IMR-90 (cell line): ENCODE data around the gene ZNF518A. TPM values are rescaled to one million over a fixed set of nuclear protein-coding genes. Genes with fewer than 3 reads are reported as not detected.

ENCODE experiments used
- ATAC-seq: fragments of 200-7000 bp; cut with Tn5 transposase; 2 replicates; pipeline ENCODE4 v1.9.1; 2020; ENCODE audit warnings: low read depth, mild to moderate bottlenecking, moderate library complexity
- BruUV-seq: library from RNA; stranded (reverse); fragments of 400-500 nt; replicated peaks from 2 replicates; lab custom pipeline; 2021; lab: Mats Ljungman, UMichigan
- CTCF ChIA-PET: fragments of 300-600 bp; formaldehyde crosslinking; extraction: SDS; loops from one replicate; lab custom pipeline; 2021; ENCODE audit warnings: antibody characterized with exemption; lab: Yijun Ruan, JAX
- POLR2A ChIA-PET: fragments of 300-600 bp; sonication (Branson Sonifier 250); formaldehyde crosslinking; loops from one replicate; lab custom pipeline; 2022; ENCODE audit warnings: antibody characterized with exemption; ENCODE audit not compliant: unreplicated experiment; lab: Charles Lee
- DNase-seq: peaks from one replicate; pipeline ENCODE4 v3.0.0; 2013
- H2AFZ ChIP-seq: replicated peaks from 2 replicates; pipeline ENCODE3; 2013; ENCODE audit warnings: low read length, mild to moderate bottlenecking; ENCODE audit not compliant: poor library complexity
- H2AK5ac ChIP-seq: 2 replicates; pipeline ENCODE4 v1.6.1; 2013; ENCODE audit warnings: low read depth, low read length, inconsistent platforms
- H2AK9ac ChIP-seq: replicated peaks from 2 replicates; pipeline ENCODE3; 2013; ENCODE audit warnings: mild to moderate bottlenecking, low read depth, low read length, moderate library complexity; ENCODE audit not compliant: poor library complexity
- H2BK120ac ChIP-seq: 2 replicates; pipeline ENCODE4 v1.6.1; 2013; ENCODE audit warnings: low read depth, low read length, inconsistent platforms
- H2BK15ac ChIP-seq: 3 replicates; pipeline ENCODE4 v1.6.1; 2013; ENCODE audit warnings: low read depth, low read length, inconsistent platforms
- H2BK20ac ChIP-seq: 2 replicates; pipeline ENCODE4 v1.6.1; 2013; ENCODE audit warnings: low read depth, mild to moderate bottlenecking, inconsistent platforms, low read length, moderate library complexity
- H2BK5ac ChIP-seq: 2 replicates; pipeline ENCODE4 v1.6.1; 2013; ENCODE audit warnings: mild to moderate bottlenecking, low read depth, low read length, inconsistent platforms; ENCODE audit not compliant: poor library complexity, severe bottlenecking
- H3K14ac ChIP-seq: replicated peaks from 2 replicates; pipeline ENCODE4 v1.6.1; 2013; ENCODE audit warnings: low read depth, low read length, inconsistent platforms
- H3K18ac ChIP-seq: 2 replicates; pipeline ENCODE4 v1.6.1; 2013; ENCODE audit warnings: low read depth, low read length, control low read depth
- H3K23ac ChIP-seq: 2 replicates; pipeline ENCODE4 v1.6.1; 2013; ENCODE audit warnings: low read depth, low read length, inconsistent platforms
- H3K27ac ChIP-seq: 2 replicates; pipeline ENCODE4 v1.5.1; 2013; ENCODE audit warnings: mild to moderate bottlenecking, control low read depth, low read length; ENCODE audit not compliant: insufficient read depth
- H3K27me3 ChIP-seq: 2 replicates; pipeline ENCODE4 v1.6.1; 2013; ENCODE audit warnings: low read length; ENCODE audit not compliant: control insufficient read depth, insufficient read depth
- H3K36me3 ChIP-seq: 2 replicates; pipeline ENCODE4 v1.6.1; 2013; ENCODE audit warnings: low read length, mixed read lengths; ENCODE audit not compliant: control insufficient read depth, insufficient read depth
- H3K4ac ChIP-seq: 2 replicates; pipeline ENCODE4 v1.6.1; 2013; ENCODE audit warnings: low read depth, low read length, inconsistent platforms
- H3K4me1 ChIP-seq: 2 replicates; pipeline ENCODE4 v1.6.1; 2013; ENCODE audit warnings: low read length, mixed read lengths; ENCODE audit not compliant: control insufficient read depth, insufficient read depth
- H3K4me2 ChIP-seq: 2 replicates; pipeline ENCODE4 v1.6.1; 2013; ENCODE audit warnings: low read depth, mild to moderate bottlenecking, control low read depth, low read length, moderate library complexity
- H3K4me3 ChIP-seq: 2 replicates; pipeline ENCODE4 v1.5.1; 2013; ENCODE audit warnings: low read depth, mild to moderate bottlenecking, control low read depth, low read length, moderate library complexity; ENCODE audit not compliant: insufficient read depth
- H3K56ac ChIP-seq: 2 replicates; pipeline ENCODE4 v1.6.1; 2013; ENCODE audit warnings: low read length, inconsistent platforms; ENCODE audit not compliant: insufficient read depth; ENCODE audit errors: extremely low read depth
- H3K79me1 ChIP-seq, 2 experiments: 2 replicates each; pipeline ENCODE4 v1.6.1; 2013; ENCODE audit warnings: low read length in 2 of 2, inconsistent platforms in 1 of 2, low read depth in 1 of 2
- H3K9ac ChIP-seq: 2 replicates; pipeline ENCODE4 v1.6.1; 2013; ENCODE audit warnings: low read depth, low read length, control low read depth
- H3K9me1 ChIP-seq: 2 replicates; pipeline ENCODE4 v1.6.1; 2013; ENCODE audit warnings: low read length, inconsistent platforms; ENCODE audit not compliant: insufficient read depth
- H3K9me3 ChIP-seq: 2 replicates; pipeline ENCODE4 v1.6.1; 2013; ENCODE audit warnings: low read length; ENCODE audit not compliant: control insufficient read depth, insufficient read depth
- H4K20me1 ChIP-seq: 2 replicates; pipeline ENCODE4 v1.6.1; 2013; ENCODE audit warnings: low read length, inconsistent platforms; ENCODE audit not compliant: insufficient read depth
- H4K5ac ChIP-seq: 2 replicates; pipeline ENCODE4 v1.6.1; 2013; ENCODE audit warnings: mild to moderate bottlenecking, low read depth, low read length, control low read depth
- H4K8ac ChIP-seq, 2 experiments: 2 replicates each; pipeline ENCODE4 v1.6.1; 2013; ENCODE audit warnings: low read depth in 2 of 2, low read length in 2 of 2, control low read depth in 1 of 2, inconsistent platforms in 1 of 2
- H4K91ac ChIP-seq: 2 replicates; pipeline ENCODE4 v1.6.1; 2013; ENCODE audit warnings: low read depth, low read length, inconsistent platforms; ENCODE audit not compliant: insufficient read depth
- BHLHE40 ChIP-seq: fragments of 150-350 bp; IDR thresholded peaks from 2 replicates; pipeline ENCODE4 v1.6.1; 2016; ENCODE audit warnings: mild to moderate bottlenecking, low read depth, low read length
- CHD1 ChIP-seq: IDR thresholded peaks from 2 replicates; pipeline ENCODE4 v1.6.1; 2012; ENCODE audit warnings: low read depth, low read length, improper control_type of control experiment
- POLR2A ChIP-seq: IDR thresholded peaks from 2 replicates; pipeline ENCODE4 v1.6.1; 2012; ENCODE audit warnings: mild to moderate bottlenecking, low read depth, low read length
- RFX5 ChIP-seq: IDR thresholded peaks from 2 replicates; pipeline ENCODE4 v1.8.0; 2012; ENCODE audit warnings: low read depth, mild to moderate bottlenecking, low read length, moderate library complexity
- WGBS, 2 experiments: methylation state at CpG; one replicate each; pipeline versions ENCODE4 v1.1.5 to v1.1.7; 2013; ENCODE audit warnings: missing lambda C conversion rate in 2 of 2; ENCODE audit not compliant: insufficient read length in 1 of 2; ENCODE audit errors: extremely low coverage in 2 of 2; 5-methylcytosine and 5-hydroxymethylcytosine counted together
- dilution Hi-C: fragments of 300-500 bp; cut with HindIII; formaldehyde crosslinking; loops from one replicate; pipeline ENCODE4 v1.14.3; 2018; ENCODE audit warnings: low sequenced_read_pairs; ENCODE audit not compliant: unreplicated experiment
- in situ Hi-C: fragments of 300-500 bp; cut with MboI; formaldehyde crosslinking; loops from 3 replicates; pipeline ENCODE4 v1.14.3; 2019; ENCODE audit warnings: low sequenced_read_pairs, inconsistent platforms, mixed read lengths
- intact Hi-C: fragments of 100-400 bp; cut with micrococcal nuclease; formaldehyde crosslinking; loops from 2 replicates; pipeline ENCODE4 v1.10.0; 2022
- polyA plus RNA-seq, 3 experiments: library from polyadenylated mRNA; depleted of rRNA; stranded (reverse); fragments of >200 nt; gene quantifications; 2 replicates each; pipeline ENCODE4 v1.2.3, GENCODE V29; 2012; ENCODE audit warnings: low replicate concordance in 1 of 3
- total RNA-seq: library from RNA; depleted of rRNA; stranded (reverse); fragments of >200 nt; gene quantifications from 2 replicates; pipeline ENCODE4 v1.2.3, GENCODE V29; 2012

The ZNF518A gene
- total and polyA plus RNA-seq, 2 of the 4 experiments (the other 2 are of a cell fraction): 2.1 to 7.9 TPM

DNA sequence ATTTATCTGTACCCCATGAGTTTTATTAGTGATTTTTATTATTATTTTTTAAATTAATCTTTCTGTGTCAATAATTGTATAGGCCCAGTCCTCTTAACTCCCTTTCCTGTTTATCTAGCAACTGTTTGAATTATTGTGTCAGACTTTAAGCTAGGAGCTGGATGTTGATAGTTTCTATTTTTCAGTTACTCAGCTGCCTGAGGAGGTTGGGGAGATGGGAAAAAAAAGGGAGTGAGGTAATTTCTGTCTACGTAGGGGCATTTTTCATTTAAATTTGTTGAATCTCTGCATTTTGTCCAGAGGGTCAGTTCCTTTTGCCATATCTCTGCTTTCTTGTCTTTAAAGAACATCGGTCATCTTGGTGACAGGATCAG is 5.0 kb upstream of the ZNF518A start:
- dilution Hi-C loops (no loop called here), intact Hi-C loops (no loop called here), in situ Hi-C loops (loop anchor here (5.0 kb wide), 1 partner anchor 33 kb away; no protein-coding TSS in a partner anchor)
- no peaks in the 10 kb centered on the region for H3K79me1 ChIP-seq
- peaks cover 6% of the 10 kb centered on the region; the same call in 1 of the 2 replicates for H3K9me1 ChIP-seq
- BruUV-seq: no TSS peak
- peaks cover 6% of the 10 kb centered on the region; the same call in 1 of the 2 replicates for H3K4me1 ChIP-seq
- H3K56ac ChIP-seq: no peak overlapping the region
- ATAC-seq (no peak), DNase-seq (peak; percentile 44)
- no peak overlapping the region for H2BK20ac ChIP-seq
- no peak overlapping the region for H2BK15ac ChIP-seq
- H3K4me2 ChIP-seq: no peak overlapping the region
- no peak overlapping the region for H2AK5ac ChIP-seq
- no peak overlapping the region for H2AFZ ChIP-seq
- no peak overlapping the region for H3K4me3 ChIP-seq
- H3K14ac ChIP-seq: no peak overlapping the region
- no peak overlapping the region for H2AK9ac ChIP-seq
- H3K18ac ChIP-seq: peak overlapping the region; percentile 69; the same call in 1 of the 2 replicates
- ChIA-PET POLR2A (no interaction called here), CTCF (no interaction called here)
- H2BK5ac ChIP-seq: peak overlapping the region; percentile 82
- no peaks in the 10 kb centered on the region for H3K9me3 ChIP-seq
- no peak overlapping the region for H3K23ac ChIP-seq
- H3K36me3 ChIP-seq: no peaks in the 10 kb centered on the region
- no CpG with 5 or more reads among the region's 2 CpGs for WGBS, 2 experiments
- no peak overlapping the region for H4K91ac ChIP-seq
- no peak overlapping the region for H3K9ac ChIP-seq
- H3K27ac ChIP-seq: peak overlapping the region; percentile 49; the same call in 1 of the 2 replicates
- H2BK120ac ChIP-seq: no peak overlapping the region; the same call in 1 of the 2 replicates
- no peaks in the 10 kb centered on the region for H3K27me3 ChIP-seq
- H4K20me1 ChIP-seq: no peaks in the 10 kb centered on the region
- H3K4ac ChIP-seq: no peak overlapping the region
- H4K5ac ChIP-seq: peak overlapping the region; percentile 85; the same call in 1 of the 2 replicates
- H4K8ac ChIP-seq: peak overlapping the region; percentile 51 to 85
- TF ChIP-seq RFX5 (no peak), CHD1 (no peak), POLR2A (no peak), BHLHE40 (no peak)
